HFF-Myc (cell line): ENCODE data around the gene GPR162.

ENCODE experiments used
- DNase-seq: peaks from one replicate; pipeline ENCODE4 v3.0.0-alpha.2; 2011; ENCODE audit warnings: low read depth; ENCODE audit errors: extremely low read depth
- H3K4me3 ChIP-seq: replicated peaks from 2 replicates; pipeline ENCODE4 v1.5.1; 2011; ENCODE audit warnings: low read depth, mild to moderate bottlenecking, control low read depth, low read length
- TF ChIP-seq, protein P1 (sequence below): IDR thresholded peaks from 2 replicates; pipeline ENCODE4 v1.5.1; 2012; ENCODE audit warnings: mild to moderate bottlenecking, low read depth, low read length, control low read depth; ENCODE audit errors: missing control alignments

GPR162 gene

GRCh38 chr12:6826734-6827436 is 5.3 kb downstream of the GPR162 start:
- H3K4me3 ChIP-seq = peak overlapping the region; percentile 99
- TF ChIP-seq, protein P1, sequence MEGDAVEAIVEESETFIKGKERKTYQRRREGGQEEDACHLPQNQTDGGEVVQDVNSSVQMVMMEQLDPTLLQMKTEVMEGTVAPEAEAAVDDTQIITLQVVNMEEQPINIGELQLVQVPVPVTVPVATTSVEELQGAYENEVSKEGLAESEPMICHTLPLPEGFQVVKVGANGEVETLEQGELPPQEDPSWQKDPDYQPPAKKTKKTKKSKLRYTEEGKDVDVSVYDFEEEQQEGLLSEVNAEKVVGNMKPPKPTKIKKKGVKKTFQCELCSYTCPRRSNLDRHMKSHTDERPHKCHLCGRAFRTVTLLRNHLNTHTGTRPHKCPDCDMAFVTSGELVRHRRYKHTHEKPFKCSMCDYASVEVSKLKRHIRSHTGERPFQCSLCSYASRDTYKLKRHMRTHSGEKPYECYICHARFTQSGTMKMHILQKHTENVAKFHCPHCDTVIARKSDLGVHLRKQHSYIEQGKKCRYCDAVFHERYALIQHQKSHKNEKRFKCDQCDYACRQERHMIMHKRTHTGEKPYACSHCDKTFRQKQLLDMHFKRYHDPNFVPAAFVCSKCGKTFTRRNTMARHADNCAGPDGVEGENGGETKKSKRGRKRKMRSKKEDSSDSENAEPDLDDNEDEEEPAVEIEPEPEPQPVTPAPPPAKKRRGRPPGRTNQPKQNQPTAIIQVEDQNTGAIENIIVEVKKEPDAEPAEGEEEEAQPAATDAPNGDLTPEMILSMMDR = no peak
- DNase-seq = no peak

GRCh38 chr12:6827437-6827911 is 5.9 kb downstream of the GPR162 start:
- peak overlapping the region; percentile 99 for H3K4me3 ChIP-seq
- DNase-seq = peak; percentile 85
- TF ChIP-seq, protein P1 = no peak

DNA sequence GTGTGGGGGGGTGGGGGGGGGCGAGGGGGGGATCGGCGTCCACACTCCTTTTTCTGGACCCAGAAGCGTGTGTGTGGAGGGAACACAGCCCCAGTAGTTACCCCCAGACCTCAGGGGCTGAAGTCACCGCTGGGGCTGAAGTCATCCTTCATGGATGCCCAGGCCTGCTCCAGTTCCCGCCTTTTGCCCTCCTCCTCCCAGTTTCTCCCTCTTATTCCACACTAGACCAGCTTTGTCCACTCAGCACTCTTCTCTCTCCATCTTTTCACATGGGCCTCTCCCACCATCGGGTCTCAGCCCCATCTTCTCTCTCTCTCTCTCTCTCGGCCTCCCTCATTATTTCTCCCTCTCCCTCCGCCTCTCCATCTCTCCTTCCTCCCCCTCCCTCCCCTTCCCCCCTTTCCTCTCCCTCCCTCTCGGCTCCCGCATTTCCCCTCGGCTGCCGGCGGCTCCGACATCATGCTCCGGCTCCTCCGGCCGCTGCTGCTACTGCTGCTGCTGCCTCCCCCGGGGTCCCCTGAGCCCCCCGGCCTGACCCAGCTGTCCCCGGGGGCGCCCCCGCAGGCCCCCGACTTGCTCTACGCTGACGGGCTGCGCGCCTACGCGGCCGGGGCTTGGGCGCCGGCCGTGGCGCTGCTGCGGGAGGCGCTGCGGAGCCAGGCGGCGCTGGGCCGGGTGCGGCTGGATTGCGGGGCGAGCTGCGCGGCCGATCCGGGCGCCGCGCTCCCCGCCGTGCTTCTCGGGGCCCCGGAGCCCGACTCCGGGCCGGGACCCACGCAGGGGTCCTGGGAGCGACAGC is 6.6 kb downstream of the GPR162 start, which contains the start of gene P3H3:
Gene P3H3 (plus strand): TSS at position 426 of the 799 bp plus-strand sequence. CDS start 34 bp downstream, at position 460.
- TF ChIP-seq, protein P1 = no peak
- peak within 1 kb of the TSS; percentile 99 for H3K4me3 ChIP-seq
- DNase-seq = no peak

GRCh38 chr12:6828781-6829535 is 7.3 kb downstream of the GPR162 start:
- H3K4me3 ChIP-seq = peak overlapping the region; percentile 99
- no peak for DNase-seq
- TF ChIP-seq, protein P1 = no peak

GRCh38 chr12:6829536-6830220 is 8.1 kb downstream of the GPR162 start:
- TF ChIP-seq, protein P1 = peak; percentile 20
- DNase-seq = no peak
- H3K4me3 ChIP-seq = peak overlapping the region; percentile 99

GRCh38 chr12:6830286-6830890 is 8.8 kb downstream of the GPR162 start:
- no peak for DNase-seq
- TF ChIP-seq, protein P1 = no peak
- H3K4me3 ChIP-seq = peak overlapping the region; percentile 99
